A673 (cell line): ENCODE measurements around the gene NRXN3. TPM values are rescaled to one million over a fixed set of nuclear protein-coding genes. Genes with fewer than 3 reads are reported as not detected.

Experiments used
- BruUV-seq: library from RNA; stranded (reverse); fragments of 400-500 nt; replicated peaks from 2 replicates; lab custom pipeline; 2021; lab: Mats Ljungman, UMichigan
- CTCF ChIA-PET: fragments of 300-600 bp; sonication (Branson Sonifier 250); formaldehyde crosslinking; loops from one replicate; lab custom pipeline; 2022; ENCODE audit warnings: antibody characterized with exemption; lab: Charles Lee
- POLR2A ChIA-PET: fragments of 300-600 bp; sonication (Branson Sonifier 250); formaldehyde crosslinking; loops from one replicate; lab custom pipeline; 2022; ENCODE audit warnings: antibody characterized with exemption; ENCODE audit not compliant: low non-redundant PET; lab: Charles Lee
- DNase-seq: peaks from one replicate; pipeline ENCODE4 v3.0.0-alpha.2; 2015; ENCODE audit warnings: low spot score
- H3K27ac ChIP-seq: fragments of 200-600 bp; sonication (generic); 2 replicates; pipeline ENCODE4 v1.5.1; 2016; ENCODE audit warnings: mixed run types, low read depth, mild to moderate bottlenecking, mixed read lengths, antibody characterized with exemption, low read length; ENCODE audit not compliant: poor library complexity, severe bottlenecking
- H3K27me3 ChIP-seq: fragments of 200-600 bp; sonication (generic); replicated peaks from 2 replicates; pipeline ENCODE4 v1.6.1; 2017; ENCODE audit warnings: mixed run types, low read depth, mild to moderate bottlenecking, mixed read lengths, antibody characterized with exemption, low read length; ENCODE audit not compliant: insufficient read depth, poor library complexity
- H3K36me3 ChIP-seq: fragments of 200-600 bp; sonication (generic); 2 replicates; pipeline ENCODE4 v1.6.1; 2016; ENCODE audit warnings: mixed run types, mild to moderate bottlenecking, mixed read lengths, antibody characterized with exemption, low read length; ENCODE audit not compliant: insufficient read depth, poor library complexity, severe bottlenecking
- H3K4me1 ChIP-seq: fragments of 200-600 bp; sonication (generic); 2 replicates; pipeline ENCODE4 v1.6.1; 2017; ENCODE audit warnings: mixed run types, mild to moderate bottlenecking, mixed read lengths, antibody characterized with exemption, low read length; ENCODE audit not compliant: insufficient read depth, poor library complexity, severe bottlenecking
- H3K4me3 ChIP-seq: fragments of 200-600 bp; sonication (generic); 2 replicates; pipeline ENCODE4 v1.5.1; 2016; ENCODE audit warnings: low read depth, mixed run types, mild to moderate bottlenecking, mixed read lengths, low read length; ENCODE audit not compliant: poor library complexity, severe bottlenecking
- H3K9me3 ChIP-seq: fragments of 200-600 bp; sonication (generic); 2 replicates; pipeline ENCODE4 v1.6.1; 2016; ENCODE audit warnings: mixed run types, low read depth, mild to moderate bottlenecking, mixed read lengths, antibody characterized with exemption, low read length; ENCODE audit not compliant: poor library complexity, severe bottlenecking
- CTCF ChIP-seq: fragments of 300-800, 200-600 bp; sonication (generic); conservative IDR thresholded peaks from 2 replicates; pipeline ENCODE4 v1.5.1; 2017; ENCODE audit warnings: low read depth, mild to moderate bottlenecking, antibody characterized with exemption, low read length, moderate library complexity, mixed read lengths
- EZH2 ChIP-seq: fragments of 200-600 bp; sonication (generic); IDR thresholded peaks from 2 replicates; pipeline ENCODE4 v1.6.1; 2017; ENCODE audit warnings: borderline replicate concordance, low read depth, mild to moderate bottlenecking, mixed read lengths, antibody characterized with exemption, low read length; ENCODE audit not compliant: poor library complexity, severe bottlenecking
- intact Hi-C: fragments of 100-400 bp; cut with micrococcal nuclease; formaldehyde crosslinking; loops from one replicate; pipeline ENCODE4 v1.10.0; 2022; ENCODE audit not compliant: unreplicated experiment
- total RNA-seq: library from RNA; stranded (reverse); gene quantifications from 2 replicates; pipeline ENCODE4 v1.2.3, GENCODE V29; 2021

Gene NRXN3
- total RNA-seq, 1 experiment from 2014 or later = 0.21 TPM

GRCh38 chr14:78588906-78589305, 418.7 kb downstream of the NRXN3 start:
- CTCF ChIA-PET = no interaction called here
- no peak for TF ChIP-seq CTCF
- no peak for TF ChIP-seq EZH2

GRCh38 chr14:78592616-78593219, 422.5 kb downstream of the NRXN3 start:
- peak; percentile 4 for DNase-seq
- Histone ChIP-seq H3K27me3 (no peaks in the 10 kb centered on the region), H3K27ac (no peak overlapping the region), H3K4me1 (no peaks in the 10 kb centered on the region), H3K9me3 (no peaks in the 10 kb centered on the region), H3K4me3 (no peak overlapping the region), H3K36me3 (no peaks in the 10 kb centered on the region)
- intact Hi-C loops = no loop called here
- ChIA-PET POLR2A (no interaction called here), CTCF (interaction anchor here (0.5 kb wide), 1 partner anchor 1272 kb away, joined by 3 read pairs; the partner anchor contains the start of genes GSTZ1 and POMT2)
- TF ChIP-seq EZH2 (no peak), CTCF (no peak)
- BruUV-seq = no TSS peak

More at GRCh38 chr14:78588906-78589305, 418.7 kb downstream of the NRXN3 start:
- DNase-seq = no peak
- Histone ChIP-seq H3K27me3 (peaks cover 2% of the 10 kb centered on the region), H3K36me3 (no peaks in the 10 kb centered on the region), H3K27ac (no peak overlapping the region), H3K4me1 (no peaks in the 10 kb centered on the region), H3K4me3 (no peak overlapping the region), H3K9me3 (no peaks in the 10 kb centered on the region)
- intact Hi-C loops = no loop called here
- no TSS peak for BruUV-seq
- POLR2A ChIA-PET = no interaction called here

GRCh38 chr14:78593949-78594348, 423.8 kb downstream of the NRXN3 start:
- Histone ChIP-seq H3K27me3 (peaks cover 4% of the 10 kb centered on the region), H3K27ac (no peak overlapping the region), H3K4me3 (no peak overlapping the region), H3K9me3 (no peaks in the 10 kb centered on the region), H3K36me3 (no peaks in the 10 kb centered on the region), H3K4me1 (no peaks in the 10 kb centered on the region)
- intact Hi-C loops = no loop called here
- no TSS peak for BruUV-seq
- ChIA-PET CTCF (no interaction called here), POLR2A (no interaction called here)
- no peak for DNase-seq
- no peak for TF ChIP-seq EZH2
- TF ChIP-seq CTCF = no peak
